ENCODE data around the gene CEL.
"Not testable (repeated sequence)": the region's sequence is repeated elsewhere in the genome, so short reads cannot be mapped to it uniquely, and the experiment has no call there.

The CEL gene

GRCh38 chr9:133064241-133065069, 2.7 kb downstream of the CEL start:
- TF ChIP-seq CTCF (conservative IDR thresholded peaks at IDR 0.05; ENCODE audit: low read length): no peak
- DNase-seq (ENCODE audit: low read depth): no peak
- no peak overlapping the region for H3K4me3 ChIP-seq (ENCODE audit: low read length)

GRCh38 chr9:133065070-133065388, 3.2 kb downstream of the CEL start:
- TF ChIP-seq CTCF (conservative IDR thresholded peaks at IDR 0.05; ENCODE audit: low read length): no peak
- H3K4me3 ChIP-seq (ENCODE audit: low read length): no peak overlapping the region
- DNase-seq (ENCODE audit: low read depth): no peak

GRCh38 chr9:133066181-133066983, 4.6 kb downstream of the CEL start:
- no peak for TF ChIP-seq CTCF (conservative IDR thresholded peaks at IDR 0.05; ENCODE audit: low read length)
- DNase-seq (ENCODE audit: low read depth): no peak
- no peak overlapping the region for H3K4me3 ChIP-seq (ENCODE audit: low read length)

- no peak for TF ChIP-seq CTCF (conservative IDR thresholded peaks at IDR 0.05; ENCODE audit: low read length)
Measured at GRCh38 chr9:133067006-133067405, 5.2 kb downstream of the CEL start.

GRCh38 chr9:133067813-133068212, 6.0 kb downstream of the CEL start:
- TF ChIP-seq CTCF (conservative IDR thresholded peaks at IDR 0.05; ENCODE audit: low read length): no peak
- no peak for DNase-seq (ENCODE audit: low read depth)
- H3K4me3 ChIP-seq (ENCODE audit: low read length): no peak overlapping the region

More at GRCh38 chr9:133067006-133067405, 5.2 kb downstream of the CEL start:
- DNase-seq (ENCODE audit: low read depth): no peak
- no peak overlapping the region for H3K4me3 ChIP-seq (ENCODE audit: low read length)

GRCh38 chr9:133068431-133068830, 6.7 kb downstream of the CEL start:
- not testable (repeated sequence) for H3K4me3 ChIP-seq (ENCODE audit: low read length); DNase-seq (ENCODE audit: low read depth)

GRCh38 chr9:133070500-133070961, 8.8 kb downstream of the CEL start:
- not testable (repeated sequence) for DNase-seq (ENCODE audit: low read depth); H3K4me3 ChIP-seq (ENCODE audit: low read length)

- H3K4me3 ChIP-seq (ENCODE audit: low read length); DNase-seq (ENCODE audit: low read depth): not testable (repeated sequence)
Measured at GRCh38 chr9:133070985-133071384, 9.2 kb downstream of the CEL start.
